HG02938 (cell line): ENCODE data around the gene CD81.
A peak's percentile ranks its signal among the peaks of the same experiment; 100 is the strongest.
"Not testable (repeated sequence)": the region's sequence is repeated elsewhere in the genome, so short reads cannot be mapped to it uniquely, and the experiment has no call there.

Experiments used
- ATAC-seq: cut with Tn5 transposase; IDR thresholded peaks from one replicate; pipeline ENCODE4 v1.9.1; 2021; ENCODE audit warnings: mild to moderate bottlenecking, moderate library complexity; ENCODE audit not compliant: unreplicated experiment

The CD81 gene, protein sequence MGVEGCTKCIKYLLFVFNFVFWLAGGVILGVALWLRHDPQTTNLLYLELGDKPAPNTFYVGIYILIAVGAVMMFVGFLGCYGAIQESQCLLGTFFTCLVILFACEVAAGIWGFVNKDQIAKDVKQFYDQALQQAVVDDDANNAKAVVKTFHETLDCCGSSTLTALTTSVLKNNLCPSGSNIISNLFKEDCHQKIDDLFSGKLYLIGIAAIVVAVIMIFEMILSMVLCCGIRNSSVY

DNA sequence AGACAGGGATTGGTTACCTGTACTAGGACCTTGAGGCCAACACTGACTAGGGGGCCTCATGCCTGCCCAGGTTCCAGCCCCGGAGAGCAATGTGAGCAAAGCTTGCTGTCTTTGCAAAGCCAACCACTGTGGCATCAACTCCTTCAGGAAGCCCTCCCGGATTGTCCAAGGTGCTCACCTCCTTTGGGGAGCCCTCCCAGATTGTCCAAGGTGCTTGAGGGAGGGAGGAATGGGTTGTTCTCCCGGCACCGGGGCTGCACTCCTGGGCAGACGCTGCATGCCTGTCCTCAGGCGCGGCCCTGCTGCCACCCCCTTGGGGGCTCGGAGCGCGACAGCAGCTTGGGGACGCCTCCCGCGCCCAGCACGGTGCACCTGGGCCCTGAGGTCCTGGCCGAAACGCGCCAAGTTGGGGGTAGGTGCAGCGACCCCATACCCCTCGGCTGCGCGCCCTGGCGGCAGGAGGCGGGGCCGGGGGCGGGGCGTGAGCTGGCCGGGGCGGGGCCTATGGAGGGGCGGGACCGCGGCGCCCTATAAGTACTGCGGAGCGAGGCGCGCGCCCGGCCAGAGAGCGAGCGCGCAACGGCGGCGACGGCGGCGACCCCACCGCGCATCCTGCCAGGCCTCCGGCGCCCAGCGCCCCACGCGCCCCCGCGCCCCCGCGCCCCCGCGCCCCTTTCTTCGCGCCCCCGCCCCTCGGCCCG, at the start of gene CD81:
Gene CD81 (plus strand): TSS at position 560 of the 701 bp plus-strand sequence. CDS start 240 bp downstream, outside the sequence.
- ATAC-seq: peak; percentile 37

- ATAC-seq: no peak
Observed at GRCh38 chr11:2328021-2328420, 49.1 kb upstream of the CD81 start.

DNA sequence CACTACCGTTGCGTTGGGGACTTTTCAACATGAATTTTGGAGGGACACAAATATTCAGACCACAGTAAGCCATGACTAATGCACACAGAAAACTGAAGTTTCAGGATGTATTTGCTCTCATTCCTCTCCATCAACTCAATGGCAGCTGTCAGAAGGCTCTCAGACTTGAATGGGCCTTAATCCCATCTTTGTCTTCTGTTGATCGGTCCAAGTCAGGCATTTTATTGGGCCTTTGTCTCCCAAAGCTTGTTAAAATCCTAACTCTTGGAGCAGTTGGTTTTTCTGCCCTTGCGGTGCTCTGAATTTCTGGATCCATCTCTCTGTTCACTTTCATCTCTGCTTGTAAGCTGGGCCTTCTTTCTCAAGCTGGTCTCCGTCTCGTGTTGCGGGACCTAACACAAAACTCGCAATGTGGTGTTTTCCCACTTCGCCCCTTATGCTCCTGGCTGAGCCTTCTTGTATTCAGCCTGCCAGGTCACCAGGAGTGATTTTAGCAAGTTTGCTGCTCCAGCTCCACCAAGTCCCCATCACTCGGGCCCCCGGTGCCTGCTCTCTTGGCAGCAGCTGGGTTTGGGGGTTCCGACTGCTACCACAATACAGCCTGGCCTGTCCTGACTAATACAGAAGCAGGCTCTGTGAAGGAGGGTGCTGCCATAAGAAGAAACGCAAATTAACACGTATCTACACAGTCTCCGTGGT, 48.3 kb upstream of the CD81 start:
- ATAC-seq: no peak

DNA sequence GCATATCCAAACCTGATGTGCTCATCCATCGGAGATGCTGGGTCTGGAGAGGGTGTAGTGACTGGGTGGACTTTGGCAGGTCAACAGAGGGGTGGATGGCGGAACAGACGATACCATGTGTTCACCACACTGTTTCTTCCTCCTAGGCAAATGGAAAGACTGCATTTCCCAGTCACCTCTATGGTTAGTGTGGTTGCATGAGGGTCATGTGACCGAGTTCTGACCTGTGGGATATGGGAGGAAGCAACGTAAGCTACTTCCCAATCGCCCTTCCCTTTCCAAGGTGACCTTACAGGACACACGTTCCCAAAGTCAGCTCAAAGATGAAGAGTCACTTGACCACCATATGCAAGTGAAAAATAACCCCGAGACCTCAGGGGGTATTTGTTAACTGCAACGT, 47.6 kb upstream of the CD81 start:
- no peak for ATAC-seq

GRCh38 chr11:2330696-2331095, 46.4 kb upstream of the CD81 start:
- no peak for ATAC-seq

- no peak for ATAC-seq
Observed at GRCh38 chr11:2331404-2331803, 45.7 kb upstream of the CD81 start.

- ATAC-seq: not testable (repeated sequence)
Observed at GRCh38 chr11:2332569-2332968, 44.5 kb upstream of the CD81 start.

GRCh38 chr11:2333486-2334205, 43.5 kb upstream of the CD81 start:
- not testable (repeated sequence) for ATAC-seq

DNA sequence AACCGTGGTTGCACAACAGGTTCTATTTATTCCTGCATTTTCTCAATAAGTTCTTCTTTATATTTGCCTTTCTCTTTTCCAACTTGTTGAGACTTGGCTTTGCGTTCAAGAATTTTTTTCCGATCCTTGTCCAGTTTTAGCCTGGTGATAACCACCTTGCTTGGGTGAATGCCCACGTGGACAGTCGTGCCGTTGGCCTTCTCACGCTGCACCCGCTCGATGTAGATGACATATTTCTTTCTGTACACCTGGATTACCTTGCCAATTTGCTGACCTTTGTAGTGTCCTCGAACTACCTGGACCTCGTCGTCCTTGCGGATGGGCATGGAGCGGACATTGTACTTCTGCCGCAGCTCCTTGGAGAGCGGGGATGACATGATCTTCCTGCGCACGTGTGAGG, 41.8 kb upstream of the CD81 start:
- not testable (repeated sequence) for ATAC-seq

- not testable (repeated sequence) for ATAC-seq
Observed at GRCh38 chr11:2338760-2339159, 38.4 kb upstream of the CD81 start.

GRCh38 chr11:2342557-2342956, 34.6 kb upstream of the CD81 start:
- ATAC-seq: no peak

GRCh38 chr11:2342981-2343380, 34.1 kb upstream of the CD81 start:
- no peak for ATAC-seq

- ATAC-seq: no peak
Observed at GRCh38 chr11:2343502-2343901, 33.6 kb upstream of the CD81 start.

GRCh38 chr11:2345050-2345449, 32.1 kb upstream of the CD81 start:
- no peak for ATAC-seq

- no peak for ATAC-seq
Observed at GRCh38 chr11:2346014-2346413, 31.1 kb upstream of the CD81 start.

DNA sequence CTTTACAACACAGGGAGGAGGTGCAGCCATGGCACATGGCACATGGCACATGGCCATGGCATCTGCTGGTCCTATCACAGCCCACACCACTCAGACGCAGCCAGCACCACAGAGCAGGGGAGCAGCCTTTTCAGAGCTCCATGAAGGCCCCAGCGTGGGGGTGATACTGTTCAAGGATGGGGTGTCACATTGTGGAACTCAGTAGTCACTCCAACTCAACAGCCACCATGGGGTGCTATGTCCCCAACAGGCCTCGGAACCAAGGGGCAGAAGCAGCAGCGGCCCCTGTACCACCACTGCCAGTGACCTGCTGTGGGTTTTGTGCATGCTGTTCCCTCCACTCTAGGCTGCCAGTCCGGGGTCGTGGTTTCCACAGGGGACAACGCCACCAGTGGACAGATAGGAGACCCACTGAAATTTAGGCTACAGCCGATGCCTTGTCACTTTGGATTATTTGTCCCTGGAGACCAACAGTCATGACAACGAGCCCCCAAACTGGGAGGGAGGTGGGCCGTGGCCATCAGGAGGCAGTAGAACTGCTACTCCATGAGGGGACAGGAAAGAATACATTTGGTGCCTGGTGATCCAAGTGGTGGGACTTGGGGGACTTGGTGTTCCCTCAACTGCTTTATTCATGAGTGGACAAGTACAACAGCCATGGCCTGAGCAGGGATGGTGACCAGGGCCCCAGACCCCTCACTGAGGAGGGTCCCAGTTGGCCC, 30.4 kb upstream of the CD81 start:
- ATAC-seq: no peak

DNA sequence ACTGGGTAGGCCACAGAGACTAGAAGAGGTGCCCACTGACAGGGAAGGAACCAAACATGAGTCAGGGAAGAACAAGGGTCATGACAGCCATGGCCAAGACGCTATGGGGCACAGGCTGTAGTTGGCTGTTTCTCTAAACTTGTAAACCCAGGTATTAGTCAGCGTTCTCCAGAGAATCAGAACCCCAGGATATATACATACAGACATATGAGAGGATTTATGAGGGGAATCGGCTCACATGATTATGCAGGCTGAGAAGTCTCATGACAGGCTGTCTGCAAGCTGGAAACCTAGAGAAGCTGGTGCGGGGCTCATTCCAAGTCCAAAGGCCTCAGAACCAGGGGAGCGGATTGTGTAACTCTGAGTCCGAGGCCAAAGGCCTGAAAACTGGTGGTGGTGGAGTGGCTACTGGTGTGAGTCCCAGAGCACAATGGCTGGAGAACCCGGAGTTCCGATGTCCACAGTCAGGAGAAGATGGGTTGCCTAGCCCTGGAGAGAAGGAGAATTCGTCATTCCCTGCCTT, 29.7 kb upstream of the CD81 start:
- ATAC-seq: no peak

GRCh38 chr11:2348986-2349385, 28.1 kb upstream of the CD81 start:
- no peak for ATAC-seq

DNA sequence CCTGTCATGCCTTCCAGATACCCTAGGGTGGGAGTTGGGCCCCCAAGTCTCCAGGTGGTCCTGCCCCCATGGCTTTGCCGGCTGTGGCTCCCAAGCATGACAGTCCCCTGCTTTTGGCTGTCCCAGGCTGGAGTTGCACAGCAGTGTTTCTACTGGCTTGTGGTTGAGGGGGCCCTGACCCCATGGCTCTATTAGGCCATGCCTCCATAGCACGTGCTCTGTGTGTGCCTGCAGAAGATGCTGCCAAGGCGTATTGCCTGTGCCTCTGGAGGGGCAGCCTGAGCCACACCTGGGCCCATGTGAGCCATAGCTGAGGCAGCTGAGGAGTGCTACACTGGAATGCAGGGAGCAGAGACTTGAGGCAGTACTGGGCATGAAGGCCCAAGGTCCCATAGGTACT, 25.4 kb upstream of the CD81 start:
- no peak for ATAC-seq

DNA sequence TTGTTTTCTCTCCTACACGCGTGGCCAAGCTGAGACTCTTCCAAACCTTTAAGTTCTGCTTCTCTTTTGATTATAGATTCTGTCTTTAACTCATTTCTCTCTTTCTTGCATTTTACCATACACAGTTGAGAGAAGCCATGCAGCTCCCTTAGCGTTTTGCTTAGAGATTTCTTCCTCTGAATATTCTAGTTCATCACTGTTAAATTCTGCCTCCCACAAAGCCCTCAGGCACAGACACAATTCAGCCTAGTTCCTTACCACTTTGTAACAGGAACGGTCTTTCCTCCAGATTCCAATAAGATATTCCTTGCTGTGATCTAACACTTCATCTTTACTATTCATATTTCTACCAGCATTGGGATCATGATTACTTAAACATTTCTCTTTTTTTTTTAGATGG, 24.7 kb upstream of the CD81 start:
- no peak for ATAC-seq
